HT1080 (cell line): ENCODE results near the gene CPD. TPM values are rescaled to one million over a fixed set of nuclear protein-coding genes. Genes with fewer than 3 reads are reported as not detected.

Source experiments
- DNase-seq: peaks from one replicate; pipeline ENCODE4 v3.0.0-alpha.2; 2015; ENCODE audit warnings: low read depth
- small RNA-seq: library from RNA; depleted of rRNA; stranded (forward); fragments of <200 nt; gene quantifications from one replicate; pipeline ENCODE3, GENCODE V24; 2014
- total RNA-seq: library from RNA; depleted of rRNA; stranded (reverse); fragments of >200 nt; shearing (Covaris generic); gene quantifications from 2 replicates; pipeline ENCODE4 v1.2.3, GENCODE V29; 2014; rRNA removed

CPD gene
- total RNA-seq, 1 experiment from 2014 or later = 55.9 TPM

- no peak for DNase-seq
These were observed 124.8 kb downstream of the CPD start for GRCh38 chr17:30503558-30503957.

- no peak for DNase-seq
These were observed 127.2 kb downstream of the CPD start for GRCh38 chr17:30505868-30506417.

- DNase-seq = no peak
These were observed 127.8 kb downstream of the CPD start for GRCh38 chr17:30506481-30506880.

- no peak for DNase-seq
These were observed 134.6 kb downstream of the CPD start for GRCh38 chr17:30513346-30513745.

- DNase-seq = no peak
These were observed 136.3 kb downstream of the CPD start for GRCh38 chr17:30514895-30515596.

- no peak for DNase-seq
These were observed 139.1 kb downstream of the CPD start for GRCh38 chr17:30517786-30518185.

- no peak for DNase-seq
These were observed 140.4 kb downstream of the CPD start for GRCh38 chr17:30519166-30519565.

Small RNAs within 50 kb of the gene (small RNA-seq; reads per million reads assigned to genes)
- gene RF00019 = not detected
- gene RNU6-990P = not detected

Other genes with a start within 250 kb of the CPD start
- not detected in 2 replicates for gene SLC6A4, start 143.2 kb upstream of the CPD start, total RNA-seq
- 32.7 and 53.8 TPM in 2 replicates for gene BLMH, start 87.0 kb upstream of the CPD start, total RNA-seq
- gene TMIGD1, start 44.9 kb upstream of the CPD start, total RNA-seq = not detected in 2 replicates
- 20.8 and 27.4 TPM in 2 replicates for gene GOSR1, start 98.5 kb downstream of the CPD start, total RNA-seq